Measurements from ENCODE around the gene GLI3.

The GLI3 gene

GRCh38 chr7:42137941-42138340 lies 99.1 kb downstream of the GLI3 start:
- no peak for DNase-seq

- DNase-seq: no peak
Observed at GRCh38 chr7:42137431-42137830, 99.6 kb downstream of the GLI3 start.

DNA sequence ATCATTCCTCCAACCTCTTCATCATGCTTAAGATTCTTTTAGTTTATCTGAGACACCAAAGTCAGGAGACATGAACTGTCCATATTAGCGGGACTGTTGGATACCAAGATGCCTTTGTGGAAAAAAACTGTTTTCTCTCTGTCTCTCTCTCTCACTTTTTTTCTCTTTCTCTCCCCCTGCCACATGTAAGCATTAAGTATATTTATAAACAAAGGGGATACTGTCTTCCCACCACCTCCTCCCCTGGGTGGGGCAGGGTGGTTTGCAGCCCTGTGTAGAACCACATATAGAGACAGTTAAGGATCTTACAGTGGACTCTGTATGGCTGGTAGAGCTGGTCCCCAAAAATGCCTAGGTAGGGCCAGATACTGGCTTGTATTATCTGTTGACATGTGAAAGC lies 101.3 kb downstream of the GLI3 start:
- no peak for DNase-seq

DNA sequence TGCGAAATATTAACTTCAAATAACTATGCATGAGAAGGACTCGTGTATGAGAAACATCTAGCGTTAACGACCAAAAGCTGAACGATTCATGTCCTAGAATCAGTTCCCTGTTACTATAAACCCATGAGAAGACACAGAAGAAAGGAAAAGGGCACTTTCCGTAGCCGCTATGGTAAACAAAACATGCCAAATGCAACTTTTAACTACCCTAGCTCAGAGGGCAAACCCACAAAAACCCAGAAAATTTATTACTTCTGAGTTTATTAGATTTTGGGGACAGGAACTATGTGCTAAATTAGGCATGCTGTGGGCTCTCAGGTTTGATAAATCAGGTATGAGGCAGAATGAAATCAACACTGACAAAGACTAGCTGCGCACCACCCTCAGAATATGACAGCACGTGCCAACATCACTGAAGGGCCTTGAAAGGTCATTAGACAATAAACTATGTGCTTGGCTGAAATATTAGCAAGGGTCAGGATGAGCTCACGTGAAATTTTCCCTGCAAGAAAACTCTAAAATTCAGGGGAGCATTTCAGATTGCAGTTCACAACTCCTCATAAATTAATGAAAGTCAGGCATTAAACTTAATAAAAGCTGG lies 102.6 kb downstream of the GLI3 start:
- DNase-seq: no peak

GRCh38 chr7:42133321-42133720 lies 103.7 kb downstream of the GLI3 start:
- DNase-seq: no peak

GRCh38 chr7:42128703-42129102 lies 108.3 kb downstream of the GLI3 start:
- no peak for DNase-seq

- no peak for DNase-seq
Observed at GRCh38 chr7:42127232-42127622, 109.8 kb downstream of the GLI3 start.

GRCh38 chr7:42126475-42127231 lies 110.4 kb downstream of the GLI3 start:
- DNase-seq: no peak

GRCh38 chr7:42125321-42125720 lies 111.7 kb downstream of the GLI3 start:
- no peak for DNase-seq

- no peak for DNase-seq
Observed at GRCh38 chr7:42123716-42124115, 113.3 kb downstream of the GLI3 start.

DNA sequence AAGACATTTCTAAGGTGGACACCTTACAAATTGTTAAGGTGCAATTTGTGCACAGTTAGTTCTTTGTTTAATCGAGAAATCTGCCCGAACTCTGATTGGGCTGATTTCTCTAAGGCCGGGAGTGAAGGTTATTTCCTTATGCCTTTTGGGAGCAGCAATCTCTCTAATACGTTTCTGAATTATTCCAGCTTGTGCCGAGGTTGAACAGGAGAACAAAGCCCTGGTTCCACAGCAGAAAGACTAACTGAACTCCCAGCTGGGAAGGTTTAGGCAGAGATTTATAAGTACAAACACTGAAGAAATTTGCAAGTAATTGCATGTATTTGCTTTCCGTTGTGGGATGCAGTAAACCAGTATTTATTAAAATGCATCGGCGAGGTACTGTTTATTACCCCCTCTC lies 116.8 kb downstream of the GLI3 start:
- DNase-seq: no peak

GRCh38 chr7:42117201-42117600 lies 119.8 kb downstream of the GLI3 start:
- DNase-seq: no peak

GRCh38 chr7:42115795-42116194 lies 121.2 kb downstream of the GLI3 start:
- DNase-seq: no peak

DNA sequence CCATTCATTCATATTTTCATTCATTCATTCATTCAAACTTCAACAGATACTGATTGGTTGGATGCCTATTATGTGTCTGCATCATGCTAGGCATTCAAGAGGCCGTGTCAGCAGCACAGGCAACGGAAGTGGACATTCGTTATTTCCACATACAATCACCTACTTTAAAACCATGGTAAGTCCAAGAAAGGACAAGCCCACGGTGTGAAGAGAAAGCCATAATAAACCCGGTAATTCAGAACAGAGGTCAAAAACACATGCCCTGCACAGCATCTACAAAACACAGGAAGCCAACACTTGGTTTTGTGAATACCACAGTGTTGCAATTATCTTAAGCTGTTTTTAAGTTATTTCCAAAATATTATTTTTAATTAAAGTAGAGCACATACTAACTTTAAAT lies 126.7 kb downstream of the GLI3 start:
- DNase-seq: no peak

GRCh38 chr7:42108803-42109528 lies 128.0 kb downstream of the GLI3 start:
- no peak for DNase-seq

GRCh38 chr7:42107484-42108240 lies 129.3 kb downstream of the GLI3 start:
- no peak for DNase-seq

- DNase-seq: no peak
Observed at GRCh38 chr7:42106562-42106961, 130.4 kb downstream of the GLI3 start.

DNA sequence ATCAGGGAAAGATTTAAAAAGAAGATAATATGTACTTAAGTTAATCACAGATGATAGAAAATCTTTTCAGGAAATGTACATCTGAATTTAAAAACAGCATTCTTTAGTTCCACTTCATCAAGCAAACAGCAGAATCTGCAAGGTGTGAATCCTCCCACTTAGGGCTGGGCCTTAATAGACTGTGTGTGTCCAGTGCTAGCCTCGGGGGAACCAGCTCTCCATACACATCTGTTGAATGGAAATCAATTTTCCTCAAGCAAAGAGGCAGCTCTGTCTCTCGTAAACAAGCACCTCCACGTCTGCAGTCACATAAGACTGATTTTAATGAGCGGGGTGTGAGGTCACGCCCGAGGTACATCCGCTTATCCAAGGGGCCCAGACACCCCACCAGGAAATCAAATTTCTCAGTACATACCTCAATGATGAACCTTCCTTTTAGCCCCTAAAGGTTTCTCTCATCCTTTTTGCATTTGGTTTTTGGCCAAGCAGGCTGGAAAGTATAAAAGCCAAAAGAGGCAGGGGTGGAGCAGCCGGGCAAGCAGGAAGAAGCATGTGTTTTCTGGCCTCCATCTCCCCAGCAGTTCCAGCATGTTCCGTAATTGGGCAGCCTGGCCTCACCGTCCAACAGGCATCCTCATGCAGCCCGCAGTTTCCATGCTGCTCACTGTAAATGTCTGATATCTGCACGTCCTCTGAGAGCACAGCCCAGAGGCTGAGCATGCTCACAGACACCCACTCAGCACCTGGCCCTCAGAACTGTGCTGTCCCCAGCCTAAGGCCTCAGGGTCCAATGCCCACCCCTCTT lies 131.3 kb downstream of the GLI3 start:
- DNase-seq: no peak

DNA sequence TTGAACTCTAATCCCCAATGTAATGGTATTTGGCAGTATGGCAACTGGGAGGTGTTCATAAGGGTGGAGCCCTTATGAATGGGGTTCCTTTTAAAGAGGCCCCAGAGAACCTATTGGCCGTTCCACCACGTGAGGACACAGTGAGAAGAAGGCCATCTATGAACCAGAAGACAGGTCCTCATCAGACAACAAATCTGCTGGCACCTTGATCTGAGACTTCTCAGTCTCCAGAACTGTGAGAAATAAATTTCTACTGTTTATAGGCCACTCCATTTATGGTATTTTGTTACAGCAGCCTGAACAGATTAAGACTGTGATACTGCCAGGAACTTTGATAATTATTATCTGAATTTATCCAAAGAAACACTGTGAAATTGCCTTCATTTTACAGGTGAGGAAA lies 132.3 kb downstream of the GLI3 start:
- DNase-seq: no peak

- DNase-seq: no peak
Observed at GRCh38 chr7:42104231-42104630, 132.8 kb downstream of the GLI3 start.

GRCh38 chr7:42103456-42103855 lies 133.6 kb downstream of the GLI3 start:
- DNase-seq: no peak

GRCh38 chr7:42103020-42103419 lies 134.0 kb downstream of the GLI3 start:
- DNase-seq: no peak

DNA sequence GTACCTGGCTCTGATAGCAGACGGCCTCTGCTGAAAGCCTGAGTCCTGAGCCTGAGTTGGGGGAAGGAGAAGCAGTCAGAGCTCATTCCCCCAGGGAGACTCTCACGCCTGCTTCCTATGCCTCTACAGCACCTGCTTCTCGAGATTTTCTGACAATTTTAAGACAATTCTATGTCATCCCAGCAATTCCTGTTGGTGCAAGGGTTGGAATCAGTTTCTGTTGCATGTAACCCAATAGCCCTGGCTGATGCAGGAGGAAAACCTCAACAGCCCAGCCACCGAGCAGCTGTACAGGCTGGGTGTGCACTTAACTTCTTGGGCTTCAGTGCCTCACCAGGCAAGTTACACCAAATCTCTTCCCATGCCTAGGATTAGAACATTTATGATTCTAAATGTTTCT lies 134.7 kb downstream of the GLI3 start:
- DNase-seq: no peak
